Activated naive CD8-positive, alpha-beta T cell treated with anti-CD3 and anti-CD28 coated beads for 36 hours (primary cell): ENCODE data around the gene MZF1. TPM values are rescaled to one million over a fixed set of nuclear protein-coding genes. Genes with fewer than 3 reads are reported as not detected.
A peak's percentile ranks its signal among the peaks of the same experiment; 100 is the strongest.
"Not testable (repeated sequence)": the region's sequence is repeated elsewhere in the genome, so short reads cannot be mapped to it uniquely, and the experiment has no call there.

Source experiments
- DNase-seq: peaks from one replicate; pipeline ENCODE4 v3.0.0; 2021
- H3K27ac Mint-ChIP-seq: one replicate; pipeline ENCODE4 v1.8.0; 2022; ENCODE audit warnings: mild to moderate bottlenecking, moderate library complexity, mixed read lengths
- H3K27me3 Mint-ChIP-seq: one replicate; pipeline ENCODE4 v1.8.0; 2022; ENCODE audit warnings: mild to moderate bottlenecking, mixed read lengths
- H3K36me3 Mint-ChIP-seq: one replicate; pipeline ENCODE4 v1.8.0; 2021; ENCODE audit warnings: mild to moderate bottlenecking, mixed read lengths
- H3K4me1 Mint-ChIP-seq: one replicate; pipeline ENCODE4 v1.8.0; 2021; ENCODE audit warnings: mixed read lengths
- H3K4me3 Mint-ChIP-seq: one replicate; pipeline ENCODE4 v1.8.0; 2022; ENCODE audit warnings: mild to moderate bottlenecking, moderate library complexity, mixed read lengths
- H3K9me3 Mint-ChIP-seq: one replicate; pipeline ENCODE4 v1.8.0; 2022; ENCODE audit warnings: mixed read lengths
- total RNA-seq, 2 experiments: library from RNA; stranded (reverse); gene quantifications; one replicate each; pipeline ENCODE4 v1.2.3, GENCODE V29; 2021

MZF1 gene
- total RNA-seq = 10 to 100 TPM in 1 of 2 experiments, 1 to 10 TPM in 1; 10.0 to 10.2 TPM

GRCh38 chr19:58572818-58573657 lies at the start of gene MZF1:
MZF1 (minus strand) TSS chr19:58573335; CDS start chr19:58571389, 1,946 bp downstream.
- Mint-ChIP-seq H3K9me3 (no peaks in the 10 kb centered on the region), H3K4me1 (peaks cover 37% of the 10 kb centered on the region), H3K36me3 (peaks cover 13% of the 10 kb centered on the region), H3K27me3 (no peaks in the 10 kb centered on the region), H3K27ac (peak within 1 kb of the TSS; percentile 99), H3K4me3 (peak within 1 kb of the TSS; percentile 89)
- DNase-seq = peak; percentile 100

DNA sequence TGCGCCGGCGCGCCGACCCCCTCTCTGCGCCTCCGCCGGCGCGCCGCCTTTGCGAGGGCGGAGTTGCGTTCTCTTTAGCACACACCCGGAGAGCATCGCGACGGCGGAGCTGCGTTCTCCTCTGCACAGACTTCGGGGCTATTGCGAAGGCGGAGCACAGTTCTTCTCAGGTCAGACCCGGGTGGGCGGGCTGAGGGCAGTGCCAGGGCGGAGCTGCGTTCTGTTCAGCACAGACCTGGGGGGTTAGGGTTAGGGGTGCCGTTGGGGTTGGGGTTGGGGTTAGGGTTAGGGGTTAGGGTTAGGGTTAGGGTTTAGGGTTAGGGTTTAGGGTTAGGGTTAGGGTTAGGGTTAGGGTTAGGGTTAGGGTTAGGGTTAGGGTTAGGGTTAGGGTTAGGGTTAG lies 34.1 kb upstream of the MZF1 start:
- not testable (repeated sequence) for H3K27me3 Mint-ChIP-seq, H3K27ac Mint-ChIP-seq, H3K9me3 Mint-ChIP-seq, H3K36me3 Mint-ChIP-seq, DNase-seq, H3K4me1 Mint-ChIP-seq, H3K4me3 Mint-ChIP-seq

DNA sequence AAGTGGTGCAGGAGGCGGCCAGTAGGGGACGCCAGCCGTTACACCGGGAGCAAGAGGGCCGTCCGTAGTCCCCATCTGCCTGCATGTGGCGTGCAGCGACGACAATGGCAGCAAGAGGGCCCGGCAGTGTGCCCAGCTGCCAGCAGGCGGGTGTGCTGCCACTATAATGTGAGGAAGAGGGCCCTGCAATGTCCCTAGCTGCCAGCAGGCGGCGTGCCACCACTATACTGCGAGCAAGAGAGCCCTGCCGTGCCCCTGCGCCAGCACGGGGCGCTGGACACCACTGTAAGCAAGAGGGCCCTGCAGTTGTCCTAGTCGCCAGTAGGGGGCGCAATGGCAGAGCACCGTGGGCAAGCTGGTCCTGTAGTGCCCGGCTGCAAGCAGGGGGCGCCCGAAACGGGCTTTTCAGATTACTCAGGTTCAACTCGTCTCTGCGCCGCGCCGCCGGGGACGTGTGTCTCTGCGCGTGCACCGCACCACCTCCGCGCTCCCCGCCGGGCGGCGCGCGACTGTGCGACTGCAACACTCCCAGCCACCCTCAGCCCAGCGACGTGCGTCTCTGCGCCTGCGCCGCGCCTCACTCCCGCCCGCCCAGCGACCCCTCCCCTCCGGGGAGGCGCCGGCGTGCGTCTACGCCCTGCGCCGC lies 33.2 kb upstream of the MZF1 start:
- not testable (repeated sequence) for H3K27me3 Mint-ChIP-seq, H3K4me3 Mint-ChIP-seq, H3K27ac Mint-ChIP-seq, DNase-seq, H3K9me3 Mint-ChIP-seq, H3K36me3 Mint-ChIP-seq, H3K4me1 Mint-ChIP-seq

- DNase-seq = no peak
- no peak overlapping the region for H3K4me3 Mint-ChIP-seq
- no peak overlapping the region for H3K27ac Mint-ChIP-seq
- H3K36me3 Mint-ChIP-seq = peaks cover 14% of the 10 kb centered on the region
- peaks cover 4% of the 10 kb centered on the region for H3K4me1 Mint-ChIP-seq
- no peaks in the 10 kb centered on the region for H3K27me3 Mint-ChIP-seq
- no peaks in the 10 kb centered on the region for H3K9me3 Mint-ChIP-seq
Measured at GRCh38 chr19:58586133-58586765, 13.1 kb upstream of the MZF1 start.

DNA sequence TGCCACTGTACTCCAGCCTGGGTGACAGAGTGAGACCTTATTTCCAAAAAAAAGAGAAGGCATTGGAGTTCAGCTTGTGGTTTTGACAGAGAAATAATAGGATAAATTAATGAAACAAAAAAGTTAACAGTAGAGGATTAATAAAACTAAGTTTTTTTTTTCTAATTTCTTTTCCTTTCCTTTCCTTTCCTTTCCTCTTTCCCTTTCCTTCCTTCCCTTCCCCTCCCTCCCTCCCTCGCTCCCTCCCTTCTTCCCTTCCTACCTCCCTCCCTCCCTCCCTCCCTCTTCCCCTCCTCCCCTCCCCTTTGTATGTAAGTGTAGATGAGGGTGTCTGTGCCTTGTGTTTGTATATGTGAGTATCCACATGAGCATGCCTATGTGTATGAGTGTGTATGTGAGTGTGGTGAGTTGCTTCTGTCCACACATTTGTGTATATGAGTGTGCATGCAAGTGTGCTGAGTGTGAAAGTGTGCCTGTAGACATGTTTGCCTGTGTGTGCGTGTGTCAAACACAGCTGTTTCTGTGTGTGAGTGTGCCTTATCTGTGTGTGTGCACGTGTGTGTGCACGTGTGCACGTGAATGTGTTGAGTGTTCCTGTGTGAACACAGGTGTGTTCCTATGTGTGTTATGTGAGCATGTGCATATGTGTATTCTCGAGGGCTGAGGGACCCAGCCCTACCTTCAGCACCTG lies 12.5 kb upstream of the MZF1 start:
- Mint-ChIP-seq H3K4me1 (peaks cover 9% of the 10 kb centered on the region), H3K4me3 (no peak overlapping the region), H3K36me3 (peaks cover 15% of the 10 kb centered on the region), H3K27me3 (no peaks in the 10 kb centered on the region), H3K9me3 (no peaks in the 10 kb centered on the region), H3K27ac (no peak overlapping the region)
- no peak for DNase-seq

DNA sequence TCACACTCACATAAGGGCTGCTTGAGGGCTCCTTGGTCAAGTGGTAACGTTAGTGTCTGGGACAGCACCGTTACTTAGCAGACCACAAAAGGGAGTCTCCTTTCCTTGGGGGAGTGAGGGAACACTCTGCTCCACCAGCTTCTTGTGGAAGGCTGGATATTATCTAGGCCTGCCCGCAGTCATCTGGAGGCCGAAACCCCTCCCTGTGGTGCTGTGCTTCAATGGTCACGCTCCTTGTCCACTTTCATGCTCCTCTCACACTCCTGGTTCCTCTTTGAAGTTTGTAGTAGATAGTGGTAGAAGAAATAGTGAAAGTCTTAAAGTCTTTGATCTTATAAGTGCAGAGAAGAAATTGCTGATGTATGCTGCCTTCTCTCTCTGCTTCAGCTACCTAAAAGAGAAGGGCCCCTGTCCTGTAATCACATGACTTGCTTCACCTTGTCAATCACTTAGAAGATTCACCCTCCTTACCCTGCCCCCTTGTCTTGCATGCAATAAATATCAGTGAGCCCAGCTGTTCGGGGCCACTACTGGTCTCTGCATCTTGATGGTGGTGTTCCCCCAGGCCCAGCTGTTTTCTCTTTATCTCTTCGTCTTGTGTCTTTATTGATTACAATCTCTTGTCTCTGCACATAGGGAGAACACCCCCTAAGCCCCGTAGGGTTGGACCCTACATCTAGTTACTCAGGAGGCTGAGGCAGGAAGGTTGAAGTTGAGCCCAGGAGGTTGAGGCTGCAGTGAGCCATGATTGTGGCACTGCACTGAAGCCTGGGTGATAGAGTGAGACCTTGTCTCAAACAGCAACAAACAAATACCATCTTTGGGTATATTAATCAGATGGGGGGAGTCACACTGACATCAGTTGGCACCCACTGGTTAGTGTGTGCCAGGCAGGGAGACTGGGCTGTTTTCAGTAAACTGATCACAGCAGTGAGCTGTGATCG lies 11.6 kb upstream of the MZF1 start:
- Mint-ChIP-seq H3K4me3 (no peak overlapping the region), H3K27ac (peak overlapping the region; percentile 59), H3K36me3 (peaks cover 15% of the 10 kb centered on the region), H3K9me3 (no peaks in the 10 kb centered on the region), H3K4me1 (peaks cover 9% of the 10 kb centered on the region), H3K27me3 (no peaks in the 10 kb centered on the region)
- DNase-seq = no peak

- Mint-ChIP-seq H3K4me1 (peaks cover 26% of the 10 kb centered on the region), H3K27ac (no peak overlapping the region), H3K36me3 (peaks cover 15% of the 10 kb centered on the region), H3K4me3 (no peak overlapping the region), H3K27me3 (no peaks in the 10 kb centered on the region), H3K9me3 (no peaks in the 10 kb centered on the region)
- no peak for DNase-seq
Measured at GRCh38 chr19:58582985-58583384, 9.8 kb upstream of the MZF1 start.

DNA sequence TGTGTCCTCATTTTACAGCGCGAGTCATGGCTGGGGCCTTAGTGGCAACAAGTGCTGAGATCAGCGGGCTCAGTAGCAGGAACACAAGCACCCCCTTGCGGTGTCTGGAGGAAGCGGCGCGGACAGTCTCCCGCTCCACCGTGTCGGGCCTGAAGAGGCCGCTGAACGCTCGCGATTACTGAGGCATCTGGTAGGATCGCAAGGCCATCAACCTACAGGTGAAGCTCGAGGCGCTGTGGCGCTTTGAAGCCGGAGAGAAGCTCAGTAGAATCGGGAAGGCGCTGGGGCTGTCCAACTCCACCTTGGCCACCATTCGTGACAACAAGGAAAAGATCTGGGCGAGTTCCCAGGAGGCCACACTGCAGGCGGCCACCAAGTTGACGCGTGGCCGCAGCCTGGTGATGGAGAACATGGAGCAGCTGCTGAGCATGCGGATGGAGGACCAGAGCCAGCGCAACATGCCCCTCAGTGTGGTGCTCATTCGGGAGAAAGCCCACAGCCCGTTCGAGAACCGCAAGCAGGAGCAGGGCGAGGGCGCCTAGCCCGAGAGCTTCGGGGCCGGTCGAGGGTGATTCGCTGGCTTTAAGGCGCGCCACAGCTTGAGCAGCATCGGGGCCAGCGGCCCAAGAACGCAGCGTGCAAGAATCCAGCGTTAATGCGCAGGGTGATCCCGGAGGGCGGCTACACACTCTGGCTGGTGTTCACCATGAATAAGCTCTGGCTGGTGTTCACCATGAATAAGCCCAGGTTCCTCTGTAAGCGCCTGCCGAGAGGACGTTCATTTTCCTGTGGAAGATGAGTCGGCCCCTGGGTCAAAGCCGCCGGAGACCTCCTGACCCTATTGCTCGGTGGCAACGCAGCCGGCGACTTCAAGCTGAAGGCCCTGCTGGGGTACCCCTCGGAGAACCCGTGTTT lies 8.3 kb upstream of the MZF1 start:
- peaks cover 28% of the 10 kb centered on the region for H3K4me1 Mint-ChIP-seq
- H3K36me3 Mint-ChIP-seq = peaks cover 15% of the 10 kb centered on the region
- DNase-seq = peak; percentile 89
- no peaks in the 10 kb centered on the region for H3K9me3 Mint-ChIP-seq
- H3K27me3 Mint-ChIP-seq = no peaks in the 10 kb centered on the region
- H3K4me3 Mint-ChIP-seq = no peak overlapping the region
- H3K27ac Mint-ChIP-seq = peak overlapping the region; percentile 69

DNA sequence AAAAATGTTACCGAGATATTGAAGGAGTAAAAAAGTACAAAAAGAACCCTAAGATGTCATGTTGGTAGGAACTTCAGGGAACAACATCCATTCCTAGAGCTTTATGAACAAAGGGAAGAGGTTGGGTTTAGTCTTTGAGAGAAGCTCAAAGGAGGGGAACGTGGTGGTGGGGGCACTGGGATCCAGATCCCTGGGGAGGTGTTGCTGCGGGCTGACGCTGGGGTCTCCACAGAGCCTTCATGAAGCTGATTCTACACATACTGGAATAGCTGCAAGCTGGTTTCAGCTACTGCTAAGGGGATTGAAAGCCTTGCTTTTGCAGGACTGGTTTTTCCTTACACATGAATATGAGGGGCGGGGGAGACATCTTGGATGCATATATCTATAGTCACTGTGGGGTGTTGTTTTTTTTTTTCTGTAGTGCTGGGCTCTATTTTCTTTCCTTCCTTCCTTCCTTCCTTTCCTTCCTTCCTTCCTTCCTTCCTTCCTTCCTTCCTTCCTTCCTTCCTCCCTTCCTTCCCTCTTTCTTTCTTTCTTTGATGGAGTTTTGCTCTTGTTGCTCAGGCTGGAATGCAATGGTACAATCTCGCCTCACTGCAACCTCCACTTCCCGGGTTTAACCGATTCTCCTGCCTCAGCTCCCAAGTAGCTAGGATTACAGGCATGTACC lies 6.5 kb upstream of the MZF1 start:
- DNase-seq = no peak

GRCh38 chr19:58578012-58578925 lies 5.1 kb upstream of the MZF1 start:
- Mint-ChIP-seq H3K27ac (peak overlapping the region; percentile 22), H3K9me3 (no peaks in the 10 kb centered on the region), H3K36me3 (peaks cover 14% of the 10 kb centered on the region), H3K27me3 (no peaks in the 10 kb centered on the region), H3K4me3 (no peak overlapping the region), H3K4me1 (peaks cover 44% of the 10 kb centered on the region)
- no peak for DNase-seq

More for the DNA sequence above, 6.5 kb upstream of the MZF1 start:
- no peaks in the 10 kb centered on the region for H3K9me3 Mint-ChIP-seq
- H3K27ac Mint-ChIP-seq = peak overlapping the region; percentile 3
- peaks cover 33% of the 10 kb centered on the region for H3K4me1 Mint-ChIP-seq
- no peaks in the 10 kb centered on the region for H3K27me3 Mint-ChIP-seq
- no peak overlapping the region for H3K4me3 Mint-ChIP-seq
- peaks cover 15% of the 10 kb centered on the region for H3K36me3 Mint-ChIP-seq

DNA sequence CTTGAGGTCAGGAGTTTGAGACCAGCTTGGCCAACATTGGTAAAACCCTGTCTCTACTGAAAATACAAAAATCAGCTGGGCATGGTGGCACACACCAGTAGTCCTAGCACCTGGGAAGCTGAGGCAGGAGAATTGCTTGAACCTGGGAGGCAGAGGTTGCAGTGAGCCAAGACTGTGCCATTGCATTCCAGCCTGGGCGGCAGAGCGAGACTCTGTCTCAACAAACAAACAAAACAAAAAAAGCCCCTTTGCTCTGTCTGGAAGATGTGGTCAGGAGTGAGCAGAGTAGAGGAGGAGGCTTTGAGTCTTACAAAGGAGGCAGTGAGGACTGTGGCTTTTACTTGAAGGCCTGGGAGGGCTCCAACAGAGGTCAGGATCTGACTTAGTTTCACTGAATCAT lies 4.4 kb upstream of the MZF1 start:
- H3K4me1 Mint-ChIP-seq = peaks cover 44% of the 10 kb centered on the region
- not testable (repeated sequence) for H3K36me3 Mint-ChIP-seq, H3K27ac Mint-ChIP-seq, H3K9me3 Mint-ChIP-seq, DNase-seq, H3K4me3 Mint-ChIP-seq, H3K27me3 Mint-ChIP-seq
